Ramos (cell line): ENCODE results near the gene TACR1.
"Not testable (repeated sequence)": the region's sequence is repeated elsewhere in the genome, so short reads cannot be mapped to it uniquely, and the experiment has no call there.

Experiments
- in situ Hi-C: fragments of 300-500 bp; cut with MboI; formaldehyde crosslinking; loops from one replicate; pipeline ENCODE4 v1.14.3; 2022; ENCODE audit warnings: low sequenced_read_pairs; ENCODE audit not compliant: unreplicated experiment

TACR1 gene

GRCh38 chr2:75152243-75152642 lies 47.1 kb downstream of the TACR1 start:
- in situ Hi-C loops, result not testable (repeated sequence)

DNA sequence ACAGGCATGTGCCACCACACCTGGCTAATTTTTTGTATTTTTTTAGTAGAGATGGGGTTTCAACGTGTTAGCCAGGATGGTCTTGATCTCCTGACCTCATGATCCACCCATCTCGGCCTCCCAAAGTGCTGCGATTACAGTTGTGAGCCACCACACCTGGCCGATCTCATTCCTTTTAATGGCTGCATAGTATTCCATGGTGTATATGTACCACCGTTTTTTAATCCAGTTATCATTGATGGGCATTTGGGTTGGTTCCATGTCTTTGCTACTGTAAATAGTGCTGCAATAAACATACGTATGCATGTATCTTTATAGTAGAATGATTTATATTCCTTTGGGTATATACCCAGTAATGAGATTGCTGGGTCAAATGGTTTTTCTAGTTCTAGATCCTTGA lies 51.4 kb downstream of the TACR1 start:
- in situ Hi-C loops, result not testable (repeated sequence)

GRCh38 chr2:75146606-75147332 lies 52.6 kb downstream of the TACR1 start:
- in situ Hi-C loops, result no loop called here

DNA sequence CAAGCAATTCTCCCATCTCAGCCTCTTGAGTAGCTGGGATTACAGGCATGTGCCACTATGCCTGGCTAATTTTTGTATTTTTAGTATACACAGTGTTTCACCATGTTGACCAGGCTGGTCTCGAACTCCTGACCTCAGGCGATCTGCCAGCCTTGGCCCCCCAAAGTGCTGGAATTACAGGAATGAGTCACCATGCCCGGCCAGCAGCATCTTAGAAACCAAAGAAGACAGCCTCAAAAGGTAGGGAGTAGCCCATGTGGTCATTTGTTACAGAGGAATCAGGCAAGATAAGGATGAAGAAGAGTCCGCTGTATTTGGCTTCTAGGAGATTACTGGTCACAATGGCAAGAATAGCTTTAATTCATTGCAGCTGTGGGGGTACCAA lies 53.1 kb downstream of the TACR1 start:
- in situ Hi-C loops, result not testable (repeated sequence)

DNA sequence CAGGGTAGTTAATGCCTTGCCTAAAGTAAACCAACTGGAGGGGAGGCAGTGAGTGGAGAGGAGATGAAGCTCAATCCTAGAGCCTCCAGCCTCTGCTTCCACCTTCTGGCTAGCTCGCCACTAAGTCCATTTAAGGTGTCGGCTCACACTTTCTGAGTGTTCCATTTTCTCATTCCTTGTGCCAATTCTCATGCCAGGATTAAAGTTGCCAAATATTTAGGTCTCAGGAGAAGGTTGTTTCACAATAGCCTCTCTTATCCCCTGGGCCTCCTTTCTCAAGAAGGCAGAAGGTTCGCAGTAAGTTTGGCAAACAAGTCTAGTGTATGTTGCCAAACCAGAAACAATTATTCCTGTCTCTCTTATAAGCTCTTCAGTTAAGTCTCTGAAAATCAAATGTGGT lies 57.2 kb downstream of the TACR1 start:
- in situ Hi-C loops, result no loop called here

DNA sequence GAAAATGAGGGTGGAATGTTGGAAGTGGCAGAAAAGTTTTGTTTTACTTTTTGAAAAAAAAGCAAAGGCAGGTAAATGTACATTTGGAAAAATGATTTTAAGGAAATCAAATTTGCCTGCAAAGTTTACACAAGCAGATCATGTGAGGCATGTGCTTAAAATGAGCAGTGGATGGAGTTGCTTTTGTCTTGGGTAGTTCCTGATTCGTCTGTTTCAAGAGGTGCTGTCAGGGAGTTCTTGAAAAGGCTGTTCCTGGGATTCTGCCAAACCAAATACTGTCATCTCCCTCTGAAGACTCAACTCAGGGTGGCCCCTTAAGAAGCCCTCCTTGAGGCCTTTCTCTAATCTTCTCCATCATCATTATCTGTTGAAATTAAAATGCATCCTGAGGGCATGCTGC lies 59.0 kb downstream of the TACR1 start:
- in situ Hi-C loops, result no loop called here

DNA sequence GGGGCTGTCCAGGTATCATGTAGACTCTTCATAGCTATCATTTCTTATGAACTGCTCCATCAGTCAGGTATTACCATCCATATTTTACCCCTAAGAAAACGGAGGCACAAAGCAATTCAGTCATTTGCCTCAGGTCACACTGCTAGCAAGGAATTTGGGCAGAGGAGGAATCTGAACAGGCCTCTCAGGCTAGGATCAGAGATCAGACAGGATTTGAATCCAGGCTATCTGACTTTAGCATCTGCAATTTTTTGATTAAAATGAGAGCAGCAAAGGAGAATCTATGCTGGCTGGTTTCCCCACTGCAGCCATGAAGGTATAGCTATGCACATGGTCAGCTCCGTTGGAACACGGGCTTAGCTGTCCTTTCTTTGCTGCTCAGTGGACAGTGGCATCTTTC lies 60.1 kb downstream of the TACR1 start:
- in situ Hi-C loops, result no loop called here

GRCh38 chr2:75138528-75138927 lies 60.8 kb downstream of the TACR1 start:
- in situ Hi-C loops, result no loop called here

DNA sequence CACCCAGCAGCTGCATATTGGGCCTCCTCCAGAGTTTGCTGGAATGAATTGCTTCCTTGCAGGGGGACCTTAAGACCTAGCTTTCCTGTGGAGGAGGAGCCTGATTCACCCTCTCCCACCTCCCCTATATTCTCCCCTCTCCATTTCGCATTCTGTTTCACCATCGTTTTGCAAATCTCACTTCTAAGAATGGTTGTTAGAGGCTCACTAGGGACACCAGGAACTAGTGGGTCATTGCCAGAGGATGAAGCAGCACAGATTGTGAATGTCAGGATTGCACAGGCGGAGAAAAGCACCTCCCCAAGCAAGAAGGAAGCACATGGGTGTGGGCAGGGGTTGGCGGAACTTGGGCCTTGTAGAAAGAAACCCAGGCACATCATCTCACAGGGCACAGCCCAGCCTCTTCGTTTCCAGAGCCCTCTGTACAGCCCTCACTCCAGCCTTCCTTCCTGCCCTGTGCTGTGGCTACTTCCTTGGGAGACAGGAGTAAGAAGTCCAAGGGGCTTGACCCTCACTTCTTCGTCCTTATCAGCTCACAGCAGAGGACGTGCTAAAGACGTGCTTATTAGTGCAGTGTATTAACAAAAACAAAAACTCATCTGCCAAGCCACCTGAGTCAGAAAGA lies 63.4 kb downstream of the TACR1 start:
- in situ Hi-C loops, result no loop called here

- in situ Hi-C loops, result no loop called here
These were observed 64.5 kb downstream of the TACR1 start for GRCh38 chr2:75134860-75135259.

GRCh38 chr2:75133621-75134570 lies 65.4 kb downstream of the TACR1 start:
- in situ Hi-C loops, result no loop called here

- in situ Hi-C loops, result no loop called here
These were observed 69.1 kb downstream of the TACR1 start for GRCh38 chr2:75130171-75130570.

DNA sequence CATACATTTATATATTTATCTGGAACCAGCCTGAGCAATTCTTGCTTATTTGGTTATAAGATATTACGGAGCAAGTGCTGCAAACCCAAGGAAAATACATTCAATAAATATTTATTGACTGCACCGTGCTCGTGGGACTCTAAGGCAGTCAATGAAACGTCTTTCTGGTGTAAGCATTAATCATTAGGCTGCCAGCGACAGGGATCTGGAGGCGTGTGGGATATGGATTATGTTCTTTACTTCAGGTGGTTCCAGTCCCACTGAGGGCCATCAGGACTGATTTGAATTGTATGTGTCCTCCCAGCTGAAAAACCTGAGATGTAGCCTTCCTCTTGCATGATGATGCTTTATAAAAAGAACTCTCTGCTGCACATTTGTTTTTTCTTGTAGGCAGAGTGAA lies 75.4 kb downstream of the TACR1 start:
- in situ Hi-C loops, result no loop called here

DNA sequence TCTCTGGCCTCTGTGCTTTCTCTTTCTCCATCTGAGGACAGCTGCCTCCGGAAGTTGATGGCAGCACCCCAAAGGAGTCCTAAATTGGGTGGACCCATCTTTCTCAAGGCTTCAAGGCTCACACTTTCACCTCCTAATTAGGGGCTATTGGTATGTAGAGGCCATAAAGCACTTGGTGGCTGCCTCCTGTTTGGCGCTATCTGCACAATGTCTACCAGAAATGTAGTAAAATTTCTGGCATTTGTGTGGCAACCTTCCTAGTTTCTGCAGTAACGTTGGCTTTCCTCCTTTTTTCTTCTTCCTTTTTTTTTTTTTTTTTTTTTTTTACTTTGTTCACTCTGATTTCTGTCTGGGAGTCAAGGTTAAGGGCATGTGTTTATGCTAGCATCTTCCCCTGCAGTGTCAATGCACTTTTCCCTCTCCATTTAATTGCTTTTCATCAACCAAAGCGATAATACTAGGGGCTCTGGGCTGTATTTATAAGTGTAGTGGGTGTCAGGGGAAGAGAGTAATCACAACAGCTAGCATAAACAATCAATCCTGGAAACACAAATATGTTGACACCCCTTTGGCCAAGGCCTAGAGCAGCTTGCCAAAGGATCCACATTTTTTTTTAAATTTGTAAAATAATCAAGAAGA lies 86.0 kb downstream of the TACR1 start:
- in situ Hi-C loops, result no loop called here

DNA sequence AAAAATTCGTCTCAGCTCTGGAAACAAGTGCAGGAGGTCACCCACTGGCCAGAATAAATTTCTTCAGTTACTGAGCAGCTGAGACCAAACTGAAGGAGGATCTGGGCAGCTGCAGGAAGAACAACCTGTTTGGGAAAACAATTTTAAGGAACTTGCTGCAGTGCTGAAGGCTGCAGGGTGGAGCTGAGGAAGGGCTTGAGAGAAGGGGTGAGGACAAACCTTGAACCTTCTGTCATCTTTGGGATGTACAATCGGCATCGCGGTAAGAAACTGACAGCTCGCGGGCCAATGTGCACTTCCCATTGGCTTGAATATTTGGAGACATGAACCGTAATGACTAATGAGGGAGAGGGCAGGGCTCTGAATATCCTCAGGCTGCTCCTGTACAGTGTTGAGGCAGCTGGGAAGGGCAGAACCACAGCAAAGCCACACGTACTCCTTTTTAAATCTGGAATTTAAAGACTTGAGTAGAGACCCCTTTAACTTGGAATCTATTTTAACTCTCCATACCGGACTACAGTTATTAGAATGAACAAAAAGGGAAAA lies 90.3 kb downstream of the TACR1 start:
- in situ Hi-C loops, result no loop called here

GRCh38 chr2:75102011-75102410 lies 97.3 kb downstream of the TACR1 start:
- in situ Hi-C loops, result no loop called here

GRCh38 chr2:75100801-75101151 lies 98.5 kb downstream of the TACR1 start:
- in situ Hi-C loops, result no loop called here

GRCh38 chr2:75100011-75100800 lies 99.1 kb downstream of the TACR1 start:
- in situ Hi-C loops, result no loop called here

- in situ Hi-C loops, result no loop called here
These were observed 99.8 kb downstream of the TACR1 start for GRCh38 chr2:75099521-75099922.

- in situ Hi-C loops, result no loop called here
These were observed 100.5 kb downstream of the TACR1 start for GRCh38 chr2:75098856-75099255.
